HG02870 (cell line): Measurements from ENCODE around the gene TMPRSS12.
"Not testable (repeated sequence)": the region's sequence is repeated elsewhere in the genome, so short reads cannot be mapped to it uniquely, and the experiment has no call there.

Experiments
- ATAC-seq: cut with Tn5 transposase; IDR thresholded peaks from one replicate; pipeline ENCODE4 v1.9.1; 2021; ENCODE audit warnings: mild to moderate bottlenecking, moderate library complexity; ENCODE audit not compliant: unreplicated experiment

The TMPRSS12 gene

GRCh38 chr12:50925920-50926319 lies 83.2 kb downstream of the TMPRSS12 start:
- no peak for ATAC-seq

GRCh38 chr12:50926415-50926814 lies 83.7 kb downstream of the TMPRSS12 start:
- no peak for ATAC-seq

- ATAC-seq: not testable (repeated sequence)
Measured at GRCh38 chr12:50926932-50927331, 84.2 kb downstream of the TMPRSS12 start.

- no peak for ATAC-seq
Measured at GRCh38 chr12:50927356-50927755, 84.6 kb downstream of the TMPRSS12 start.

- ATAC-seq: no peak
Measured at GRCh38 chr12:50927766-50928224, 85.1 kb downstream of the TMPRSS12 start.

GRCh38 chr12:50928392-50928791 lies 85.7 kb downstream of the TMPRSS12 start:
- ATAC-seq: no peak

GRCh38 chr12:50929831-50930230 lies 87.1 kb downstream of the TMPRSS12 start:
- ATAC-seq: no peak

- not testable (repeated sequence) for ATAC-seq
Measured at GRCh38 chr12:50930477-50930876, 87.8 kb downstream of the TMPRSS12 start.

- ATAC-seq: no peak
Measured at GRCh38 chr12:50932787-50933280, 90.1 kb downstream of the TMPRSS12 start.

- ATAC-seq: no peak
Measured at GRCh38 chr12:50933459-50934124, 90.9 kb downstream of the TMPRSS12 start.

- ATAC-seq: no peak
Measured at GRCh38 chr12:50934371-50934851, 91.7 kb downstream of the TMPRSS12 start.

- ATAC-seq: no peak
Measured at GRCh38 chr12:50934981-50935807, 92.5 kb downstream of the TMPRSS12 start.

GRCh38 chr12:50936821-50937530 lies 94.2 kb downstream of the TMPRSS12 start:
- no peak for ATAC-seq
